Epithelial cell of proximal tubule (primary cell): ENCODE results near the gene RAB21. TPM values are rescaled to one million over a fixed set of nuclear protein-coding genes. Genes with fewer than 3 reads are reported as not detected.
A peak's percentile ranks its signal among the peaks of the same experiment; 100 is the strongest.

Source experiments
- DNase-seq: peaks from one replicate; pipeline ENCODE4 v3.0.0-alpha.2; 2011; ENCODE audit warnings: low read depth
- H3K4me3 ChIP-seq: 2 replicates; pipeline ENCODE4 v1.5.1; 2011; ENCODE audit warnings: low read depth, mild to moderate bottlenecking, low read length
- total RNA-seq: library from RNA; depleted of rRNA; stranded (reverse); fragments of >200 nt; gene quantifications from 2 replicates; pipeline ENCODE4 v1.2.3, GENCODE V29; 2015
- TF ChIP-seq, protein P1 (sequence below): conservative IDR thresholded peaks from 2 replicates; pipeline ENCODE4 v1.5.1; 2012; ENCODE audit warnings: low read depth, mild to moderate bottlenecking, low read length

Gene RAB21
- total RNA-seq, 1 donor from 2014 or later, result 33.2 TPM

DNA sequence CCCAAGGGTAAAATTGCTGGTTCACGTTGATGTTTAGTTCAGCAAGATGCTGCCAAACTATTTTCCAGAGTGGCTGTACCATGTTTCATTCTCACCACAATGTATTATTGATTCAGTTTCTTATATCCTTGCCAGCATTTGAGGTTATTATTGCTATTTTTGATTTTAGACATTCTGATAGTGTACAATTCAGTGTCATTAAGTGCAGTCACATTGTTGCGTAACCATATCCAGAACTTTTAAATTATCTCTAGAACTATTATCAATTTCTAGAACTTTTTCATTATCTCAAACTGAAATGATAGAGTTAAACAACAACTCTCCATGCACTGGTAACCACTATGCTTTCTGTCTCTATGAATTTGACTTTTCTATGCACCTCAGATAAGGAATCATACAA lies 74.2 kb downstream of the RAB21 start:
- DNase-seq, result no peak
- no peak overlapping the region for H3K4me3 ChIP-seq
- TF ChIP-seq, protein P1, sequence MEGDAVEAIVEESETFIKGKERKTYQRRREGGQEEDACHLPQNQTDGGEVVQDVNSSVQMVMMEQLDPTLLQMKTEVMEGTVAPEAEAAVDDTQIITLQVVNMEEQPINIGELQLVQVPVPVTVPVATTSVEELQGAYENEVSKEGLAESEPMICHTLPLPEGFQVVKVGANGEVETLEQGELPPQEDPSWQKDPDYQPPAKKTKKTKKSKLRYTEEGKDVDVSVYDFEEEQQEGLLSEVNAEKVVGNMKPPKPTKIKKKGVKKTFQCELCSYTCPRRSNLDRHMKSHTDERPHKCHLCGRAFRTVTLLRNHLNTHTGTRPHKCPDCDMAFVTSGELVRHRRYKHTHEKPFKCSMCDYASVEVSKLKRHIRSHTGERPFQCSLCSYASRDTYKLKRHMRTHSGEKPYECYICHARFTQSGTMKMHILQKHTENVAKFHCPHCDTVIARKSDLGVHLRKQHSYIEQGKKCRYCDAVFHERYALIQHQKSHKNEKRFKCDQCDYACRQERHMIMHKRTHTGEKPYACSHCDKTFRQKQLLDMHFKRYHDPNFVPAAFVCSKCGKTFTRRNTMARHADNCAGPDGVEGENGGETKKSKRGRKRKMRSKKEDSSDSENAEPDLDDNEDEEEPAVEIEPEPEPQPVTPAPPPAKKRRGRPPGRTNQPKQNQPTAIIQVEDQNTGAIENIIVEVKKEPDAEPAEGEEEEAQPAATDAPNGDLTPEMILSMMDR, result no peak

DNA sequence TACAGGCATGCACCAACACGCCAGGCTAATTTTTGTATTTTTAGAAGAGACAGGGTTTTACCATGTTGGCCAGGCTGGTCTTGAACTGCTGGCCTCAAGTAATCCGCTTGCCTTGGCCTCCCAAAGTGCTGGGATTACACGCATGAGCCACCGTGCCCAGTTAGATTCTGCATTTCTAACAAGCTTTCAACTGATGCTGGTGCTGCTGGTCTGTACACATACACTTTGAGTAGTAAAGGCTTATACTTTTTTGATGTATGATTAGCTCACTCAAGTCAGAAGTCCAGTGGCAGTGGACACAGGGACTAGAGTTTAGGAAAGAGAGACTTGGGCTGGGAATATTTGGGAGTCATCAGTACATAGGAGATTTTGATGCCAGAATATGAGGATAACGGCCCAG lies 82.7 kb downstream of the RAB21 start:
- TF ChIP-seq, protein P1, result no peak
- H3K4me3 ChIP-seq, result no peak overlapping the region
- no peak for DNase-seq

DNA sequence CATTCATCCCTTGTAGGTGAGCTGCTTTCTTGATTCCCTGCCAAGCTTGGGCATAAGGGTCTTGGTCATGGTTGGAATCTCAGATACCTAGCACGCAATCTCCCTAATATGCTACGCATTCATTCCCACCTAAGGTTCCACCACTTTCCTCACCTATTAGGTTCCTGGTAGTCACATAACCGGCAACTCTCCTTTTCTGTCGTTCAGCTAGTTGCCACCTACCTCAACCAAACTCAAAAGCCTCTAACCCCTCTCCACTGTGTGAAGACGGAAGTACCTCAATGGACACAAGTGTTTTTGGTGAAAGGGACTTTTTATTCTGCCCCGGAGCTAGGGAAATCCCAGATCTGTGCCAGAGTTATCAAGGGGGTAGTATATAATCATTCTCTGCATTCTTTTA lies 83.6 kb downstream of the RAB21 start:
- no peak overlapping the region for H3K4me3 ChIP-seq
- DNase-seq, result no peak
- TF ChIP-seq, protein P1, result no peak

DNA sequence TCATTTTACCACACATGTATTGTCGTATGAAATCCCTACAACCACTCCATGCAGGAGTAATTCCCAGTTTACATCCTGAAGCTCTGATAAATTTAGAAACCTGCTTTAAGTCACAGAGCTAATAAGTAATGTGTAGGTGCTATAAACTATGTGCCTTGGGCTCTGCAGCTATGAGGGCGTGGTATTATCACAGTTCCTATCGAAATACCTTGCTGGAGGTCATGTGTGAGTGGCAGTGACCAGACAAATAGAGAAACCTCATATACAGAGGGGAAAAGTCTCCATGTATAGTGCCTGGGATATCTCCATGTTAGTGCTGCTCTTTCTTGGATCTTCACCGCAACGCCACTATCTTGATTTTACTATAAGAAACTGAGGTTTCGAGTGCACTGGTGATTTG lies 84.0 kb downstream of the RAB21 start:
- TF ChIP-seq, protein P1, result no peak
- H3K4me3 ChIP-seq, result peak overlapping the region; percentile 82
- DNase-seq, result no peak

DNA sequence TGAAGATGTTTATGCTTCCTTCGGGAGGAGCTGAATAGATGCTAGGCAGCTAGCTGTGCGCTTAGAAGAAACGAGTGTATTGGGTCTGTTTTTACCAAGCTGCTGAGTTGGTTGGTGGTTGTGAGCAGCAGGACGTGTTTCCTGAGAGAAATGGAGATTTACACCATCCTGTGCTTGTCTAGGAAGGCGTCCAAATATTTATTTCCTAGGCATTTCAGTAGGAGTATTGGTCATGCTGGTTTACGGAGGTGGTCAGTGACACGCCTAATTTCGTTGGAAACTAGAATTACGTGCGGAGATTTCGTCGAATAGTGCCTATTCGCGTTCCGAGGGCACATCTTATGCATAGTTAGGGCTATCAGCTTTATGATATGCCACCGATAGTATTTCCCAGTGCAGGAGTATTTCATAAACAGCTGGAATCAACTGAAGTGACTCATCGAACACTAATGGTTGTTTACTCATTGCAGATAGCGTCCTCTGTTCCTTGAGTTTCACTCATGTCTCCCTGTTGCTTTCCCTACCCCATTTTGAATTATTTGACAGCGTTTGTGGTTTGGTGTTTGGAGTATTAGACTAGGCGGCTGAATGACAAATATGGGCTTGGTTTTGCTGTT lies 85.7 kb downstream of the RAB21 start:
- peak; percentile 46 for DNase-seq
- TF ChIP-seq, protein P1, result no peak
- peak overlapping the region; percentile 82 for H3K4me3 ChIP-seq

DNA sequence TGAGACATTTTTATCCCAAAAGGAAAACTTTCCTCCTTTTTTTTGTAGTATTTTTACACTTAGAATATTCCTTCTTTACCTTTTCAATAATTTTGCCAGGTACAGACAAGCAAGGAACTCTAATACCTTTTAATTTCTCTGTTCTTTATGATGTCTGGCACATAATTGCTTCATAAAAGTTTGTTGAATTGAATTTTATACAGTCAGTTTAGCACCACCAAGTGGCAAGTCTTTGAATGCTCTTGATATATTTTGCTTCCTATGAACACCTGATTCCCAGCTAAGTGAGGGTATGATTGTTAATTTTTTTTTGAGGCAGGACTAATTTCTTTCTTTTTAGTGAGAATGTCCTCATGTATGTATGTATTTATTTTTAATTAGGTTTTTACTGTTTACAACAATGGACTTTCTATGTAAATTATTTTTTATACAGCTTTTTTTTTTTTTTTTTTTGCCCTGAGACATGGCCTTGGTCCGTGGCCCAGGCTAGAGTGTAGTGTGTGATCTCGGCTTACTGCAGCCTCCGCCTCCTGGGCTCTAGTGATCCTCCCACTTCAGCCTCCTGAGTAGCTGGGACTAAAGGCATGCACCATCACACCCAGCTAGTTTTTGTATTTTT lies 91.8 kb downstream of the RAB21 start:
- DNase-seq, result no peak
- no peak overlapping the region for H3K4me3 ChIP-seq
- TF ChIP-seq, protein P1, result peak; percentile 62

DNA sequence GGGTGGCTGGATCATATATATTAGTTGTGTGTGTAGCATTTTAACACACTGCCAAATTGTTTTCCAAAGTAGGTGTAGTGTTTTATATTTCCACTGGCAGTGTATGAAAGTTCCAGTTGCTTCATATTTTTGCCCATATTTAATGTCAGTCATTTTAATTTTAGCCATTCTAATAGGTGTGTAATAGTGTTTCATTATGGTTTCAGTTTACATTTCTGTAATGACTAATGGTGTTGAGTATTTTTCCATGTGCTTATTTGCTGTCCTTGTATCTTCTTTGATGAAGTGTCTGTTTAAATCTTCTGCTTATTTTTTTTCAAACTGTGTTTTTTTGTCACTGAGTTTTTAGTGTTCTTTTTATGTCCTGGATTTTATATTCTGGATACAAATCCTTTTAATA lies 93.5 kb downstream of the RAB21 start:
- H3K4me3 ChIP-seq, result no peak overlapping the region
- no peak for DNase-seq
- TF ChIP-seq, protein P1, result no peak
